Measurements from ENCODE around the gene PPP1R9B.

Gene PPP1R9B

DNA sequence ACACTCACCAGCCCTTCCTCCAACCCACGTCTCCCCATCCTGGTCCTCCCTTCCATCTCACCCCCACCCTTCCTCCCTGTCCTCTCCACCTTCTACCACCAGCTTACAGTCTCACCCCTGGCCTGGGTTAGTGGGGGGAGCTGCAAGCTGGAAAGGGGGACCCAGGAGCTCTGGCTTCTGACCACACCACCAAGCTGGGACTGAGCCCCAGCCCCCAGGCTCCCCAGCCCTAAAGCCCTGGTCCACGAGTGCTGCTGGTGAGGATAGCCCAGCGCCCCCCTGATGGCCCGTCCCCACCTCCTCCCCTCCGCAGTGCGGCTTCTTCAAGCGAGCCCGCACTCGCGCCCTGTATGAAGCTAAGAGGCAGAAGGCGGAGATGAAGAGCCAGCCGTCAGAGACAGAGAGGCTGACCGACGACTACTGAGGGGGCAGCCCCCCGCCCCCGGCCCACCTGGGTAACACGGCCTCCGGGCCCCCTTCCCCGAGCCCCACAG, 62.5 kb downstream of the PPP1R9B start:
- Histone ChIP-seq H3K27ac (no peak overlapping the region), H3K9me3 (ENCODE audit: severe bottlenecking) (no peaks in the 10 kb centered on the region), H3K36me3 (peaks cover 11% of the 10 kb centered on the region; the same call in 1 of the 2 replicates), H3K4me3 (ENCODE audit: low read depth, low read length) (no peak overlapping the region), H3K27me3 (ENCODE audit: insufficient read depth, low read depth, severe bottlenecking) (no peaks in the 10 kb centered on the region)
- DNase-seq = no peak
- TF ChIP-seq, protein P1, sequence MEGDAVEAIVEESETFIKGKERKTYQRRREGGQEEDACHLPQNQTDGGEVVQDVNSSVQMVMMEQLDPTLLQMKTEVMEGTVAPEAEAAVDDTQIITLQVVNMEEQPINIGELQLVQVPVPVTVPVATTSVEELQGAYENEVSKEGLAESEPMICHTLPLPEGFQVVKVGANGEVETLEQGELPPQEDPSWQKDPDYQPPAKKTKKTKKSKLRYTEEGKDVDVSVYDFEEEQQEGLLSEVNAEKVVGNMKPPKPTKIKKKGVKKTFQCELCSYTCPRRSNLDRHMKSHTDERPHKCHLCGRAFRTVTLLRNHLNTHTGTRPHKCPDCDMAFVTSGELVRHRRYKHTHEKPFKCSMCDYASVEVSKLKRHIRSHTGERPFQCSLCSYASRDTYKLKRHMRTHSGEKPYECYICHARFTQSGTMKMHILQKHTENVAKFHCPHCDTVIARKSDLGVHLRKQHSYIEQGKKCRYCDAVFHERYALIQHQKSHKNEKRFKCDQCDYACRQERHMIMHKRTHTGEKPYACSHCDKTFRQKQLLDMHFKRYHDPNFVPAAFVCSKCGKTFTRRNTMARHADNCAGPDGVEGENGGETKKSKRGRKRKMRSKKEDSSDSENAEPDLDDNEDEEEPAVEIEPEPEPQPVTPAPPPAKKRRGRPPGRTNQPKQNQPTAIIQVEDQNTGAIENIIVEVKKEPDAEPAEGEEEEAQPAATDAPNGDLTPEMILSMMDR (IDR thresholded peaks at IDR 0.05; ENCODE audit: low read depth, low read length) = no peak

GRCh38 chr17:50087246-50087911, 63.1 kb downstream of the PPP1R9B start:
- DNase-seq = peak; percentile 89
- TF ChIP-seq, protein P1 (IDR thresholded peaks at IDR 0.05; ENCODE audit: low read depth, low read length) = peak; percentile 99
- peaks cover 15% of the 10 kb centered on the region for H3K36me3 ChIP-seq

More at GRCh38 chr17:50087246-50087911, 63.1 kb downstream of the PPP1R9B start:
- H3K27me3 ChIP-seq (ENCODE audit: insufficient read depth, low read depth, severe bottlenecking) = no peaks in the 10 kb centered on the region
- H3K9me3 ChIP-seq (ENCODE audit: severe bottlenecking) = no peaks in the 10 kb centered on the region
- H3K27ac ChIP-seq = no peak overlapping the region
- no peak overlapping the region for H3K4me3 ChIP-seq (ENCODE audit: low read depth, low read length)

All from WERI-Rb-1 (cell line).